SK-N-SH (cell line): Measurements from ENCODE around the gene PCNT. TPM values are rescaled to one million over a fixed set of nuclear protein-coding genes. Genes with fewer than 3 reads are reported as not detected.

ENCODE experiments used
- CTCF ChIA-PET: fragments of 300-600, 350-600 bp; formaldehyde crosslinking; extraction: SDS; loops from one replicate; lab custom pipeline; 2021; lab: Yijun Ruan, JAX
- POLR2A ChIA-PET: fragments of 350-600 bp; sonication (Branson Sonifier 250); formaldehyde crosslinking; extraction: SDS; loops from one replicate; lab custom pipeline; 2020; ENCODE audit warnings: antibody characterized with exemption, inconsistent platforms; lab: Yijun Ruan, JAX
- DNase-seq: peaks from one replicate; pipeline ENCODE4 v3.0.0; 2012
- H2AFZ ChIP-seq: fragments of 200-600 bp; sonication (generic); 2 replicates; pipeline ENCODE4 v1.8.1; 2016; ENCODE audit warnings: antibody characterized with exemption, mild to moderate bottlenecking, low read depth
- H3F3A ChIP-seq: fragments of 200-600 bp; sonication (generic); replicated peaks from 2 replicates; pipeline ENCODE3; 2016; ENCODE audit warnings: antibody characterized with exemption, mild to moderate bottlenecking; ENCODE audit not compliant: insufficient read depth
- H3K27ac ChIP-seq, 2 experiments: fragments of 200-500 bp in 1 of 2; fragments of 200-600 bp in 1 of 2; sonication (Bioruptor generic) in 1 of 2; sonication (generic), shearing (Covaris generic) in 1 of 2; 2 replicates each; pipeline versions ENCODE4 v1.5.1 to v1.6.1; 2014 to 2016; ENCODE audit warnings: low read depth in 2 of 2, inconsistent platforms in 1 of 2, low read length in 1 of 2, mild to moderate bottlenecking in 1 of 2, mixed read lengths in 1 of 2
- H3K27me3 ChIP-seq: fragments of 200-600 bp; sonication (generic), shearing (Covaris generic); 2 replicates; pipeline ENCODE4 v1.6.1; 2016; ENCODE audit warnings: mixed run types; ENCODE audit not compliant: insufficient read depth
- H3K36me3 ChIP-seq, 2 experiments: fragments of 200-500 bp in 1 of 2; fragments of 200-600 bp in 1 of 2; sonication (Bioruptor generic) in 1 of 2; sonication (generic) in 1 of 2; replicated peaks in 1 of 2; 2 replicates each; pipeline versions ENCODE3 to v1.5.1; 2014 to 2016; ENCODE audit warnings: low read length in 1 of 2, mild to moderate bottlenecking in 1 of 2; ENCODE audit not compliant: insufficient read depth in 2 of 2, control insufficient read depth in 1 of 2
- H3K4me1 ChIP-seq, 2 experiments: fragments of 200-500 bp in 1 of 2; fragments of 200-600 bp in 1 of 2; sonication (Bioruptor generic) in 1 of 2; sonication (generic), shearing (Covaris generic) in 1 of 2; 2 replicates each; pipeline versions ENCODE4 v1.5.1 to v1.6.1; 2014 to 2016; ENCODE audit warnings: low read depth in 1 of 2, low read length in 1 of 2, mixed run types in 1 of 2; ENCODE audit not compliant: insufficient read depth in 2 of 2, control insufficient read depth in 1 of 2
- H3K4me2 ChIP-seq: fragments of 200-600 bp; sonication (generic), shearing (Covaris generic); 2 replicates; pipeline ENCODE4 v1.6.1; 2017; ENCODE audit warnings: mixed run types
- H3K4me3 ChIP-seq, 2 experiments: fragments of 200-500 bp in 1 of 2; fragments of 200-600 bp in 1 of 2; sonication (Bioruptor generic) in 1 of 2; sonication (generic), shearing (Covaris generic) in 1 of 2; 2 replicates each; pipeline versions ENCODE4 v1.5.1 to v1.8.1; 2014 to 2016; ENCODE audit warnings: low read depth in 2 of 2, inconsistent platforms in 1 of 2, low read length in 1 of 2, mild to moderate bottlenecking in 1 of 2, mixed read lengths in 1 of 2, moderate library complexity in 1 of 2
- H3K79me2 ChIP-seq: fragments of 200-600 bp; sonication (generic); 2 replicates; pipeline ENCODE4 v1.8.1; 2017; ENCODE audit warnings: mild to moderate bottlenecking; ENCODE audit not compliant: insufficient read depth
- H3K9ac ChIP-seq: fragments of 200-600 bp; sonication (generic); 2 replicates; pipeline ENCODE4 v1.6.1; 2017; ENCODE audit warnings: mixed run types
- H3K9me2 ChIP-seq: fragments of 200-600 bp; sonication (generic); 2 replicates; pipeline ENCODE4 v1.6.1; 2017; ENCODE audit warnings: mixed run types
- H3K9me3 ChIP-seq: fragments of 200-600 bp; sonication (generic); 2 replicates; pipeline ENCODE4 v1.6.1; 2017; ENCODE audit warnings: mixed run types, mild to moderate bottlenecking, moderate library complexity
- H4K20me1 ChIP-seq: fragments of 200-600 bp; sonication (generic); 2 replicates; pipeline ENCODE4 v1.6.1; 2017; ENCODE audit warnings: mild to moderate bottlenecking, mixed run types; ENCODE audit not compliant: insufficient read depth
- CHD2 ChIP-seq: fragments of 150-350 bp; IDR thresholded peaks from 2 replicates; pipeline ENCODE4 v1.6.1; 2018; ENCODE audit warnings: low read length; ENCODE audit not compliant: partially characterized antibody
- CTCF ChIP-seq: fragments of 200-600 bp; sonication (generic); IDR thresholded peaks from 2 replicates; pipeline ENCODE4 v1.6.1; 2017; ENCODE audit warnings: antibody characterized with exemption, mild to moderate bottlenecking, moderate library complexity
- ELF1 ChIP-seq: IDR thresholded peaks from 2 replicates; pipeline ENCODE4 v1.4.0; 2012
- EZH2phosphoT487 ChIP-seq: fragments of 200-600 bp; sonication (generic); IDR thresholded peaks from 2 replicates; pipeline ENCODE4 v1.6.1; 2017; ENCODE audit warnings: low read depth, mixed run types, mild to moderate bottlenecking, antibody characterized with exemption, moderate library complexity, borderline replicate concordance
- FOSL2 ChIP-seq: IDR thresholded peaks from 2 replicates; pipeline ENCODE4 v1.4.0; 2012; ENCODE audit warnings: low read depth, mild to moderate bottlenecking, moderate library complexity, borderline replicate concordance
- FOXJ3 ChIP-seq: sonication (generic); formaldehyde crosslinking; IDR thresholded peaks from 2 replicates; pipeline ENCODE4 v1.5.1; 2020; ENCODE audit warnings: mild to moderate bottlenecking, missing genetic modification reagents
- FOXM1 ChIP-seq: IDR thresholded peaks from 2 replicates; pipeline ENCODE4 v1.4.0; 2012; ENCODE audit warnings: low read depth, mild to moderate bottlenecking
- GABPA ChIP-seq: IDR thresholded peaks from 2 replicates; pipeline ENCODE4 v1.4.0; 2012; ENCODE audit warnings: low read depth, mild to moderate bottlenecking
- GATA2 ChIP-seq: sonication (generic); formaldehyde crosslinking; IDR thresholded peaks from 2 replicates; pipeline ENCODE4 v1.5.0; 2020; ENCODE audit warnings: mild to moderate bottlenecking, missing genetic modification reagents
- IRF3 ChIP-seq: fragments of 150-350 bp; IDR thresholded peaks from 2 replicates; pipeline ENCODE4 v1.6.1; 2016; ENCODE audit warnings: mild to moderate bottlenecking, low read depth, low read length
- JUND ChIP-seq: IDR thresholded peaks from 2 replicates; pipeline ENCODE4 v1.4.0; 2012
- MAX ChIP-seq: IDR thresholded peaks from 2 replicates; pipeline ENCODE4 v1.4.0; 2012; ENCODE audit warnings: low read depth
- MEF2A ChIP-seq: IDR thresholded peaks from 2 replicates; pipeline ENCODE4 v1.4.0; 2012; ENCODE audit warnings: low read depth, borderline replicate concordance
- RAD21 ChIP-seq: IDR thresholded peaks from 2 replicates; pipeline ENCODE4 v1.6.1; 2012; ENCODE audit warnings: mild to moderate bottlenecking, low read length
- RCOR1 ChIP-seq: fragments of 150-350 bp; IDR thresholded peaks from 2 replicates; pipeline ENCODE4 v1.6.1; 2017; ENCODE audit warnings: antibody characterized with exemption, low read length
- RXRA ChIP-seq: IDR thresholded peaks from 2 replicates; pipeline ENCODE4 v1.4.0; 2012; ENCODE audit warnings: low read depth, mild to moderate bottlenecking, borderline replicate concordance
- SMC3 ChIP-seq: IDR thresholded peaks from 2 replicates; pipeline ENCODE4 v1.6.1; 2012; ENCODE audit warnings: low read depth, low read length, improper control_type of control experiment
- TAF1 ChIP-seq: IDR thresholded peaks from 2 replicates; pipeline ENCODE4 v1.6.1; 2012; ENCODE audit warnings: low read depth, mild to moderate bottlenecking, low read length, moderate library complexity, borderline replicate concordance
- TCF12 ChIP-seq: IDR thresholded peaks from 2 replicates; pipeline ENCODE4 v1.4.0; 2012
- TEAD4 ChIP-seq: IDR thresholded peaks from 2 replicates; pipeline ENCODE4 v1.4.0; 2012; ENCODE audit warnings: mild to moderate bottlenecking, borderline replicate concordance; ENCODE audit not compliant: insufficient read depth
- USF1 ChIP-seq: IDR thresholded peaks from 2 replicates; pipeline ENCODE4 v1.4.0; 2012; ENCODE audit warnings: low read depth, borderline replicate concordance
- YY1 ChIP-seq: IDR thresholded peaks from 2 replicates; pipeline ENCODE4 v1.4.0; 2012; ENCODE audit warnings: low read depth, mild to moderate bottlenecking
- ZBTB33 ChIP-seq: IDR thresholded peaks from 2 replicates; pipeline ENCODE4 v1.4.0; 2012; ENCODE audit warnings: low read depth, borderline replicate concordance
- WGBS: methylation state at CpG from one replicate; pipeline ENCODE4 v1.1.6; 2017; ENCODE audit warnings: low lambda C conversion rate; 5-methylcytosine and 5-hydroxymethylcytosine counted together
- polyA plus RNA-seq, 3 experiments: library from polyadenylated mRNA; depleted of rRNA; stranded (reverse); fragments of >200 nt; gene quantifications; 2 replicates each; pipeline ENCODE4 v1.2.3, GENCODE V29; 2012

PCNT gene
- polyA plus RNA-seq, 1 of the 3 experiments (the other 2 are of a cell fraction): 15.7 TPM

- Histone ChIP-seq H3K9me3 (no peaks in the 10 kb centered on the region), H3K27me3 (no peaks in the 10 kb centered on the region), H4K20me1 (no peaks in the 10 kb centered on the region), H3K4me2 (no peak overlapping the region), H3F3A (peaks cover 6% of the 10 kb centered on the region), H3K27ac (no peak overlapping the region), H3K4me1 (no peaks in the 10 kb centered on the region), H3K79me2 (no peaks in the 10 kb centered on the region), H2AFZ (no peak overlapping the region), H3K9me2 (no peaks in the 10 kb centered on the region), H3K36me3 (peaks cover 19 to 34% of the 10 kb centered on the region in 2 experiments), H3K9ac (no peak overlapping the region), H3K4me3 (no peak overlapping the region)
- POLR2A ChIA-PET: no interaction called here
- DNase-seq: no peak
- TF ChIP-seq ZBTB33 (no peak), EZH2phosphoT487 (no peak), RAD21 (no peak), YY1 (no peak), RCOR1 (no peak), GATA2 (no peak), CTCF (no peak)
- CTCF ChIA-PET: interaction anchor here (0.8 kb wide), 1 partner anchor 18 kb away, joined by 3 read pairs; no protein-coding TSS in a partner anchor
- 98% methylated on average over 8 of the region's 8 CpGs for WGBS
Observed at GRCh38 chr21:46406001-46406400, 82.0 kb downstream of the PCNT start.

GRCh38 chr21:46409641-46410406 lies 85.9 kb downstream of the PCNT start:
- peaks cover 6 to 43% of the 10 kb centered on the region in 2 experiments for H3K36me3 ChIP-seq
- no peaks in the 10 kb centered on the region for H4K20me1 ChIP-seq
- H3K4me3 ChIP-seq: no peak overlapping the region
- no peak for DNase-seq
- H3K9me3 ChIP-seq: no peaks in the 10 kb centered on the region
- H3K9me2 ChIP-seq: no peaks in the 10 kb centered on the region
- whole genome bisulfite sequencing: 90% methylated on average over 32 of the region's 32 CpGs
- no peak overlapping the region for H3K27ac ChIP-seq
- no peaks in the 10 kb centered on the region for H3K4me1 ChIP-seq
- peaks cover 6% of the 10 kb centered on the region for H3F3A ChIP-seq
- no peak overlapping the region for H3K4me2 ChIP-seq
- H3K27me3 ChIP-seq: no peaks in the 10 kb centered on the region
- CTCF ChIA-PET: no interaction called here
- no peak overlapping the region for H2AFZ ChIP-seq
- no peak overlapping the region for H3K9ac ChIP-seq
- POLR2A ChIA-PET: no interaction called here
- no peaks in the 10 kb centered on the region for H3K79me2 ChIP-seq
- TF ChIP-seq TEAD4 (no peak), GABPA (no peak), MEF2A (no peak), FOSL2 (no peak), JUND (no peak), EZH2phosphoT487 (no peak), CHD2 (no peak), FOXM1 (no peak), MAX (no peak), RCOR1 (no peak), TCF12 (no peak), SMC3 (no peak), TAF1 (no peak), RXRA (no peak), ELF1 (no peak), IRF3 (no peak), USF1 (no peak), FOXJ3 (CRISPR knock-in tag) (no peak)
